C4-2B (cell line): Measurements from ENCODE around the gene SCN5A.

ENCODE experiments used
- H3K27ac ChIP-seq: fragments of 450-650 bp; 2 replicates; pipeline ENCODE4 v1.5.1; 2017
- CTCF ChIP-seq: fragments of 450-650 bp; conservative IDR thresholded peaks from 2 replicates; pipeline ENCODE4 v1.5.1; 2017; ENCODE audit warnings: mild to moderate bottlenecking
- ZFX ChIP-seq: fragments of 450-650 bp; IDR thresholded peaks from 2 replicates; pipeline ENCODE4 v1.6.1; 2017

The SCN5A gene

GRCh38 chr3:38643592-38643991, 5.9 kb downstream of the SCN5A start:
- no peak overlapping the region for H3K27ac ChIP-seq
- TF ChIP-seq CTCF: no peak
- no peak for TF ChIP-seq ZFX

GRCh38 chr3:38643090-38643489, 6.4 kb downstream of the SCN5A start:
- TF ChIP-seq CTCF (no peak), ZFX (no peak)
- H3K27ac ChIP-seq: no peak overlapping the region

- no peak overlapping the region for H3K27ac ChIP-seq
- TF ChIP-seq ZFX (no peak), CTCF (no peak)
Observed at GRCh38 chr3:38641461-38642110, 7.9 kb downstream of the SCN5A start.

GRCh38 chr3:38640661-38641452, 8.6 kb downstream of the SCN5A start:
- no peak overlapping the region for H3K27ac ChIP-seq
- no peak for TF ChIP-seq CTCF

- no peak overlapping the region for H3K27ac ChIP-seq
- TF ChIP-seq CTCF: no peak
- TF ChIP-seq ZFX: no peak
Observed at GRCh38 chr3:38638354-38638753, 11.1 kb downstream of the SCN5A start.

GRCh38 chr3:38637906-38638305, 11.6 kb downstream of the SCN5A start:
- no peak for TF ChIP-seq CTCF
- TF ChIP-seq ZFX: no peak
- no peak overlapping the region for H3K27ac ChIP-seq

- TF ChIP-seq ZFX (no peak), CTCF (no peak)
- H3K27ac ChIP-seq: no peak overlapping the region
Observed at GRCh38 chr3:38636881-38637280, 12.6 kb downstream of the SCN5A start.
